ENCODE measurements around the gene HNRNPA1L2.

- no peak for TF ChIP-seq PATZ1 (CRISPR knock-in tag; IDR thresholded peaks at IDR 0.05; ENCODE audit: borderline replicate concordance)
- no peak for TF ChIP-seq RARB (CRISPR knock-in tag; IDR thresholded peaks at IDR 0.05)
- TF ChIP-seq ZFP3 (CRISPR knock-in tag; IDR thresholded peaks at IDR 0.05), result no peak
Observed at GRCh38 chr13:52615134-52615801, 27.0 kb upstream of the HNRNPA1L2 start.

All from SK-N-SH treated with all-trans-retinoic acid at 6 μM for 48 hours (cell line).